Smooth muscle cell (in vitro differentiated cells): Measurements from ENCODE around the gene MCTP1. TPM values are rescaled to one million over a fixed set of nuclear protein-coding genes. Genes with fewer than 3 reads are reported as not detected.

ENCODE experiments used
- DNase-seq: peaks from one replicate; lab custom pipeline; 2025; ENCODE audit not compliant: unreplicated experiment; lab: John Stamatoyannopoulos, UW
- H2AFZ ChIP-seq: fragments of 200-600 bp; sonication (generic); 2 replicates; pipeline ENCODE4 v1.6.0; 2016; ENCODE audit warnings: antibody characterized with exemption, low read depth, mild to moderate bottlenecking
- H3F3A ChIP-seq: fragments of 200-600 bp; sonication (generic); 2 replicates; pipeline ENCODE4 v1.6.0; 2017; ENCODE audit warnings: antibody characterized with exemption, low read depth
- H3K27ac ChIP-seq: fragments of 200-600 bp; sonication (generic); 2 replicates; pipeline ENCODE4 v1.5.1; 2016; ENCODE audit warnings: low read depth, mild to moderate bottlenecking
- H3K27me3 ChIP-seq: fragments of 200-600 bp; sonication (generic); 2 replicates; pipeline ENCODE4 v1.6.1; 2016; ENCODE audit warnings: low read depth, mild to moderate bottlenecking
- H3K36me3 ChIP-seq: fragments of 200-600 bp; sonication (generic); 2 replicates; pipeline ENCODE4 v1.5.1; 2016; ENCODE audit warnings: low read depth
- H3K4me1 ChIP-seq: fragments of 200-600 bp; sonication (generic); 2 replicates; pipeline ENCODE4 v1.5.1; 2016; ENCODE audit warnings: low read depth
- H3K4me2 ChIP-seq: fragments of 200-600 bp; sonication (generic); 2 replicates; pipeline ENCODE4 v1.6.0; 2016; ENCODE audit warnings: mild to moderate bottlenecking
- H3K4me3 ChIP-seq: fragments of 200-600 bp; sonication (generic); 2 replicates; pipeline ENCODE4 v1.5.1; 2016; ENCODE audit warnings: mild to moderate bottlenecking
- H3K79me2 ChIP-seq: fragments of 200-600 bp; sonication (generic); 2 replicates; pipeline ENCODE4 v1.6.0; 2016; ENCODE audit warnings: low read depth, mild to moderate bottlenecking
- H3K9ac ChIP-seq: fragments of 200-600 bp; sonication (generic); 2 replicates; pipeline ENCODE4 v1.6.0; 2016; ENCODE audit warnings: low read depth
- H3K9me3 ChIP-seq: fragments of 200-600 bp; sonication (generic); replicated peaks from 2 replicates; pipeline ENCODE4 v1.5.1; 2016; ENCODE audit warnings: low read depth
- H4K20me1 ChIP-seq: fragments of 200-600 bp; sonication (generic); 2 replicates; pipeline ENCODE4 v1.6.0; 2016; ENCODE audit warnings: low read depth
- CTCF ChIP-seq: fragments of 200-600 bp; sonication (generic); IDR thresholded peaks from 2 replicates; pipeline ENCODE4 v1.5.1; 2017; ENCODE audit warnings: borderline replicate concordance, mild to moderate bottlenecking, antibody characterized with exemption; ENCODE audit not compliant: insufficient read depth, poor library complexity, severe bottlenecking
- WGBS: methylation state at CpG from one replicate; pipeline ENCODE4 v1.1.7; 2016; ENCODE audit warnings: low lambda C conversion rate; 5-methylcytosine and 5-hydroxymethylcytosine counted together
- polyA plus RNA-seq: library from polyadenylated mRNA; unstranded; fragments of >200 nt; fragmentation: Nextera tagmentation; extraction: Ambion mirVana; gene quantifications from 2 replicates; pipeline ENCODE4 v1.2.1, GENCODE V29; 2016
- total RNA-seq: library from RNA; depleted of rRNA; stranded (reverse); fragments of >200 nt; gene quantifications from 2 replicates; pipeline ENCODE4 v1.2.3, GENCODE V29; 2014

The MCTP1 gene
- total and polyA plus RNA-seq, 2 experiments from 2014 or later = 1.1 to 4.8 TPM

GRCh38 chr5:95142145-95142544 lies 142.7 kb downstream of the MCTP1 start:
- Histone ChIP-seq H3K27ac (no peak overlapping the region), H3K27me3 (no peaks in the 10 kb centered on the region), H3K4me3 (no peak overlapping the region), H2AFZ (no peak overlapping the region), H3K9me3 (no peaks in the 10 kb centered on the region), H3K4me1 (no peaks in the 10 kb centered on the region), H4K20me1 (no peaks in the 10 kb centered on the region), H3F3A (no peaks in the 10 kb centered on the region), H3K79me2 (no peaks in the 10 kb centered on the region), H3K36me3 (no peaks in the 10 kb centered on the region), H3K9ac (no peak overlapping the region), H3K4me2 (no peak overlapping the region)
- TF ChIP-seq CTCF = no peak
- WGBS = 90% methylated on average over 3 of the region's 3 CpGs
- DNase-seq = no peak

GRCh38 chr5:95141141-95141540 lies 143.8 kb downstream of the MCTP1 start:
- H3K79me2 ChIP-seq = no peaks in the 10 kb centered on the region
- no peaks in the 10 kb centered on the region for H3K4me1 ChIP-seq
- no peak overlapping the region for H3K27ac ChIP-seq
- H4K20me1 ChIP-seq = no peaks in the 10 kb centered on the region
- no peak overlapping the region for H3K9ac ChIP-seq
- no peaks in the 10 kb centered on the region for H3K36me3 ChIP-seq
- H3K27me3 ChIP-seq = no peaks in the 10 kb centered on the region
- no peak overlapping the region for H3K4me3 ChIP-seq
- no peak overlapping the region for H3K4me2 ChIP-seq
- DNase-seq = no peak
- 39% methylated on average over 3 of the region's 3 CpGs for whole genome bisulfite sequencing
- no peaks in the 10 kb centered on the region for H3F3A ChIP-seq
- H2AFZ ChIP-seq = no peak overlapping the region
- no peak for TF ChIP-seq CTCF
- H3K9me3 ChIP-seq = no peaks in the 10 kb centered on the region

GRCh38 chr5:95134326-95134725 lies 150.6 kb downstream of the MCTP1 start:
- Histone ChIP-seq H3K79me2 (no peaks in the 10 kb centered on the region), H3K36me3 (no peaks in the 10 kb centered on the region), H3K9ac (no peak overlapping the region), H3F3A (no peaks in the 10 kb centered on the region), H2AFZ (no peak overlapping the region), H3K4me2 (no peak overlapping the region), H3K9me3 (no peaks in the 10 kb centered on the region), H3K4me1 (no peaks in the 10 kb centered on the region), H3K4me3 (no peak overlapping the region), H3K27me3 (no peaks in the 10 kb centered on the region), H3K27ac (no peak overlapping the region), H4K20me1 (no peaks in the 10 kb centered on the region)
- TF ChIP-seq CTCF = no peak
- WGBS = 75% methylated on average over 3 of the region's 3 CpGs
- no peak for DNase-seq

- no peaks in the 10 kb centered on the region for H3K27me3 ChIP-seq
- no peak for DNase-seq
- no peak for TF ChIP-seq CTCF
- H3K4me3 ChIP-seq = no peak overlapping the region
- no peak overlapping the region for H3K4me2 ChIP-seq
- 86% methylated on average over 1 of the region's 1 CpG for WGBS
- H3K9ac ChIP-seq = no peak overlapping the region
- H3K36me3 ChIP-seq = no peaks in the 10 kb centered on the region
- H3K27ac ChIP-seq = no peak overlapping the region
- no peaks in the 10 kb centered on the region for H3K79me2 ChIP-seq
- H3K9me3 ChIP-seq = no peaks in the 10 kb centered on the region
- H3F3A ChIP-seq = no peaks in the 10 kb centered on the region
- no peaks in the 10 kb centered on the region for H3K4me1 ChIP-seq
- no peaks in the 10 kb centered on the region for H4K20me1 ChIP-seq
- no peak overlapping the region for H2AFZ ChIP-seq
These were observed 152.8 kb downstream of the MCTP1 start for GRCh38 chr5:95132096-95132495.
